Osteocyte (in vitro differentiated cells): Measurements from ENCODE around the gene CYP3A4. TPM values are rescaled to one million over a fixed set of nuclear protein-coding genes. Genes with fewer than 3 reads are reported as not detected.
A peak's percentile ranks its signal among the peaks of the same experiment; 100 is the strongest.

Experiments used
- DNase-seq: peaks from one replicate; pipeline ENCODE4 v3.0.0; 2021; ENCODE audit warnings: mixed read lengths; ENCODE audit not compliant: unreplicated experiment; ENCODE audit errors: extremely low spot score
- H3K27ac Mint-ChIP-seq: one replicate; pipeline ENCODE4 v1.8.0; 2021; ENCODE audit warnings: mild to moderate bottlenecking, mixed read lengths; ENCODE audit not compliant: unreplicated experiment
- H3K27me3 Mint-ChIP-seq: one replicate; pipeline ENCODE4 v1.8.0; 2021; ENCODE audit warnings: mixed read lengths; ENCODE audit not compliant: unreplicated experiment
- H3K36me3 Mint-ChIP-seq: one replicate; pipeline ENCODE4 v1.8.0; 2021; ENCODE audit warnings: mixed read lengths; ENCODE audit not compliant: unreplicated experiment
- H3K4me1 Mint-ChIP-seq: one replicate; pipeline ENCODE4 v1.8.0; 2021; ENCODE audit warnings: mixed read lengths; ENCODE audit not compliant: unreplicated experiment
- H3K4me3 Mint-ChIP-seq: one replicate; pipeline ENCODE4 v1.8.0; 2021; ENCODE audit warnings: mild to moderate bottlenecking, moderate library complexity, mixed read lengths; ENCODE audit not compliant: unreplicated experiment
- H3K9me3 Mint-ChIP-seq: one replicate; pipeline ENCODE4 v1.8.0; 2021; ENCODE audit warnings: mixed read lengths; ENCODE audit not compliant: unreplicated experiment
- CTCF ChIP-seq: fragments of 200-600 bp; sonication (generic); IDR thresholded peaks from 2 replicates; pipeline ENCODE4 v1.5.0; 2021; ENCODE audit warnings: antibody characterized with exemption, mild to moderate bottlenecking, moderate library complexity
- long read RNA-seq: library from polyadenylated mRNA; unstranded; transcript quantifications from one replicate; pipeline ENCODE4 v2.0.0, GENCODE V29; 2021
- total RNA-seq: library from RNA; stranded (reverse); gene quantifications from 2 replicates; pipeline ENCODE4 v1.2.1, GENCODE V29; 2021

CYP3A4 gene
- total RNA-seq = not detected in 2 replicates
- long read RNA-seq = 0 reads

- no peak for DNase-seq
- no peaks in the 10 kb centered on the region for H3K36me3 Mint-ChIP-seq
- no peak within 1 kb of the TSS for H3K27ac Mint-ChIP-seq
- peaks cover 15% of the 10 kb centered on the region for H3K27me3 Mint-ChIP-seq
- no peak within 1 kb of the TSS for H3K4me3 Mint-ChIP-seq
- no peak for TF ChIP-seq CTCF
- H3K4me1 Mint-ChIP-seq = no peaks in the 10 kb centered on the region
- H3K9me3 Mint-ChIP-seq = no peaks in the 10 kb centered on the region
Observed at GRCh38 chr7:99784007-99784406, at the start of gene CYP3A4. Gene CYP3A4, minus strand, starts transcription at chr7:99784184. Its CDS starts 103 bp downstream, at chr7:99784081.

- no peak for TF ChIP-seq CTCF
- DNase-seq = no peak
- Mint-ChIP-seq H3K4me1 (no peaks in the 10 kb centered on the region), H3K27me3 (peaks cover 21% of the 10 kb centered on the region), H3K4me3 (no peak overlapping the region), H3K36me3 (no peaks in the 10 kb centered on the region), H3K27ac (no peak overlapping the region), H3K9me3 (no peaks in the 10 kb centered on the region)
Observed at GRCh38 chr7:99833289-99833877, 49.4 kb upstream of the CYP3A4 start.

GRCh38 chr7:99831595-99831994, 47.6 kb upstream of the CYP3A4 start:
- H3K27ac Mint-ChIP-seq = no peak overlapping the region
- TF ChIP-seq CTCF = no peak
- H3K27me3 Mint-ChIP-seq = peaks cover 19% of the 10 kb centered on the region
- H3K4me1 Mint-ChIP-seq = no peaks in the 10 kb centered on the region
- DNase-seq = no peak
- no peaks in the 10 kb centered on the region for H3K36me3 Mint-ChIP-seq
- H3K4me3 Mint-ChIP-seq = no peak overlapping the region
- H3K9me3 Mint-ChIP-seq = no peaks in the 10 kb centered on the region

GRCh38 chr7:99829524-99830160, 45.7 kb upstream of the CYP3A4 start:
- H3K27ac Mint-ChIP-seq = no peak overlapping the region
- H3K4me1 Mint-ChIP-seq = no peaks in the 10 kb centered on the region
- peaks cover 24% of the 10 kb centered on the region for H3K27me3 Mint-ChIP-seq
- no peaks in the 10 kb centered on the region for H3K9me3 Mint-ChIP-seq
- H3K4me3 Mint-ChIP-seq = no peak overlapping the region
- peak; percentile 1 for DNase-seq
- no peak for TF ChIP-seq CTCF
- no peaks in the 10 kb centered on the region for H3K36me3 Mint-ChIP-seq

- H3K27me3 Mint-ChIP-seq = peaks cover 24% of the 10 kb centered on the region
- DNase-seq = no peak
- H3K36me3 Mint-ChIP-seq = no peaks in the 10 kb centered on the region
- H3K4me3 Mint-ChIP-seq = no peak overlapping the region
- H3K27ac Mint-ChIP-seq = no peak overlapping the region
- TF ChIP-seq CTCF = no peak
- no peaks in the 10 kb centered on the region for H3K4me1 Mint-ChIP-seq
- H3K9me3 Mint-ChIP-seq = no peaks in the 10 kb centered on the region
Observed at GRCh38 chr7:99828811-99829210, 44.8 kb upstream of the CYP3A4 start.
